HG03097 (cell line): Measurements from ENCODE around the gene L3HYPDH.

Source experiments
- ATAC-seq: cut with Tn5 transposase; IDR thresholded peaks from one replicate; pipeline ENCODE4 v1.9.1; 2021; ENCODE audit not compliant: unreplicated experiment, low FRiP score

The L3HYPDH gene

DNA sequence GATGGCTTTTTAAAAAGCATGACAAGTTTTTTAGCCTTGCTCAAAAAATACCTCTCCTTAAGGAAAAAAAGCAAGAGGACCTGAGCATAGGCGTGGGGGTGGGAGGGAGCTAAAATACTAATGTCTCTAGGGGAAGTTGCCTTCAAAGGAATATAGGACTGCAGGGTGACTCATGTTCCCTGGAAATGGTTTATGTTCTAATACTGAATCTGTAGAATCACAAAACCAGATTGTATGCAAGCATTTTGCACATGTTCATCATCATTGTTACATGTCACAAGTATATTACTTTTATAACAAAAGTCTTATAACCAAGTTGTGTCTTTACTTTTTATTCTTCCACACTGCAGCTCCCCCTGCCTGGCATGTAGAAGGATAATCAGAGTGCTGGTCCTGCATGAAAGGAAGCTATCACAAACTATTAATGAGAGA is 55.6 kb downstream of the L3HYPDH start:
- no peak for ATAC-seq

DNA sequence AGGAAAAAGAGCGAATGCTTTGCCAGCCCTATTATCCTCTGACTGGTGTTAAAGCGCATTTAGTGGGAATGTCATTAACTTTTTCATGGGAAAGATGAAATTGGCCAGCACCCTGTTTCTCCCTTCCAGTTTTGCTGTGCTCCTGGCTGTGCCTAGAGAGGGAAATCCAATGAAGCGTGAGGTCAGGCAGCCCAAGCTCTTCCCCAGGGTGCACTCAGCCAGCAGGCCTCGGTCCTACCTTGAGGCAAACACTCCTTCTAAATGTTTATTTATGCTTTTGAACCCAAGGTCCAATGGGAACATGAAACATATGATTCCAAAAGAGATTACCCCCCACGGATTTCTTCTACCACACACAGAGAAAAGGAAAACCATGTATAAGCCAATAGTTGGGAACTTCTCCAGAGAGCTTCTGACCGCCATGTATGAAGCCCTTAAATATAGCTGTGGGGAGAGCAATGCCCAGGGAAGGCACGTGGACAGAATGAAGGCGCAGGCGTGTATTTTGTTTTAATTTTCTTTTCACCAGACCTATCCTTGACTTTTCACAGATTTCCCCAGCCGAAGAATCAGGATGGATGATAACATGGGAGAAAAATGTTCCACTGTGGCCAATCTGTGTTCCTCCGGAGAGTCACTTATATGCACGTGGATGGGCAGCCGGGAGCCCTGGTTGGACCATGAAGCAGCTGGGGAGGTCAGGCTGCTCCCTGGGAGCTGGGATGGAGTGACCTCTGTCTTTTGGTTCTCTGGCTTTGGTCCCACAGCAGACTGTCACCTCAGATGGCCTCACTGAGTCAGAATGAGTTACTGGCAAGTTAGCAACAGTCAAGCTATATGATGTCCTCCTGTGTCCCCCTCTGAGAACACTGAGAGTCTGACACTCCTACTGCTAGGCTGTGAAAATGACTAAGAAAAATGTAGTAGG is 56.3 kb downstream of the L3HYPDH start:
- ATAC-seq, result no peak

DNA sequence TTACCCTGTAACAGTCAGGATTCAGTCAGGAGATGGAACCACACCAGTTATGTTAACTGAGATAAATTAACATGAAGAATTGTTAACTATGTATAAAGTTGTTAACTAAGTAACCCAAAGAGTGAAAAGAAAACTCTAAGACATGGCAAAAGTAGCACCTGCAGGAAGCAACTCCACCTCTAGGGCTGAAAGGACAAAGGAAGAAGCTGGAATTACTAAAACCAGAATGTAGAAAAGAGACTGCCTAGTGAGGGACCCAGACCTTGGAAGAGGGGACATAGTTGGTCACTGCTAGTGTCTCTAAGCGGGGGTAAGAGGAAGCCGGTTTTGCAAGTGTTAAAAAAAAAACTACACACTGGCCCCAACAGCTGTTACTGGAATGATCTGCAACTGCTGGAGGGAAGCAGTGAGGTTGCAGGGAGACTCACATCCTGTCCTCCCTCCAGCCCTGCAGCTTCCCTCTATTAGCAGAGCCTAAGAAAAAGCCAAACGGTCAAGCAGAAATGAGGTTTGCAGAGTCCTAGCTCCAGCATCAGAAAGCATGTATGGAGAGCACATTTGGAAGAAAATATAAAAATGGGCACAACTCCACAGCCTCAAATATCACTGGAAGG is 58.8 kb downstream of the L3HYPDH start:
- no peak for ATAC-seq

- no peak for ATAC-seq
Observed at GRCh38 chr14:59424341-59425071, 59.7 kb downstream of the L3HYPDH start.
